ENCODE data around the gene FBH1.
A peak's percentile ranks its signal among the peaks of the same experiment; 100 is the strongest.
"Not testable (repeated sequence)": the region's sequence is repeated elsewhere in the genome, so short reads cannot be mapped to it uniquely, and the experiment has no call there.

Gene FBH1

GRCh38 chr10:5869156-5869555 is 20.9 kb upstream of the FBH1 start:
- no peak for TF ChIP-seq CTCF (IDR thresholded peaks at IDR 0.05; ENCODE audit: low read depth, low read length)
- no peak for DNase-seq (ENCODE audit: extremely low read depth, low read depth)

DNA sequence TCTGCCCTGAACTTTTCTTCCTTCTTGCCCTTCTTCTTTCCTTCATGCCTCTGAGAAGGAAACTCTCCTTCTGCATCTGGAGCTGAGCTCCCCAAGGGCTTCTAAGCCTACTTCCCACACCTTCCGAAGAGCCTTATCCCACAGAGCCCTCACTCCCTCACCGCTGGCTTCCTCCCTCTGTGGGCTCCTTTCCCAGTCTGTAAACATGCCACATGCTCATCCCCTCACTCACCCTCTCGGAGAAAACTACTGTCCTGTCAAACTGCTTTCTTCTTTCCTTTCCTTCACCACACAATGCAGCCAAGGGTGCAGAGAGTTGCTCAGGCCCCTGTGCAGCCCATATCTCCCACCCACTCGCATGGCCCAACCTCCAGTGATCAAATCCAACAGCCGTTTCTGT is 18.4 kb upstream of the FBH1 start:
- no peak for TF ChIP-seq CTCF (IDR thresholded peaks at IDR 0.05; ENCODE audit: low read depth, low read length)

DNA sequence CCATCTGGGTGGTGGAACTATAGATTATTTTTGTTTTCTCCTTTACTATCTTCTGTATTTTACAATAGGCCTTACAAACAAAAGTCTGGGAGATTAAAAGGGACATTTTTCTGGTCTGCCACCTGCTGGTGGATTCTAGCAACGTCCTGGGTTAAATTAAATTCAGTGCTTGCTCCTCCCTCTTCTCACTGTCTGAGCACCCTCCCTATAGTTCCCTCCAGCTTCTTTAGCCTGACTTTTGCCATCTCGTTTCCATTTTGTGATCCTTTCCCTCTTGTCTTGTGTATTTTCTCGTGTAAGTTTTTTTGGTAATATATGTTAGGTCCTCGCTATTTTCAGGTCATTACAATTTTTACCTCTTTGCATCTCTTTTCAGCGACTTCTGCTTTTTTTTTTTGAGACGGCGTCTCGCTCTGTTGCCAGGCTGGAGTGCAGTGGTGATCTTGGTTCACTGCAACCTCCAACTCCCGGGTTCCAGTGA is 16.5 kb upstream of the FBH1 start:
- TF ChIP-seq CTCF (IDR thresholded peaks at IDR 0.05; ENCODE audit: low read depth, low read length) = peak; percentile 67
- DNase-seq (ENCODE audit: extremely low read depth, low read depth) = peak; percentile 49

More for the DNA sequence above, 18.4 kb upstream of the FBH1 start:
- DNase-seq (ENCODE audit: extremely low read depth, low read depth) = no peak

DNA sequence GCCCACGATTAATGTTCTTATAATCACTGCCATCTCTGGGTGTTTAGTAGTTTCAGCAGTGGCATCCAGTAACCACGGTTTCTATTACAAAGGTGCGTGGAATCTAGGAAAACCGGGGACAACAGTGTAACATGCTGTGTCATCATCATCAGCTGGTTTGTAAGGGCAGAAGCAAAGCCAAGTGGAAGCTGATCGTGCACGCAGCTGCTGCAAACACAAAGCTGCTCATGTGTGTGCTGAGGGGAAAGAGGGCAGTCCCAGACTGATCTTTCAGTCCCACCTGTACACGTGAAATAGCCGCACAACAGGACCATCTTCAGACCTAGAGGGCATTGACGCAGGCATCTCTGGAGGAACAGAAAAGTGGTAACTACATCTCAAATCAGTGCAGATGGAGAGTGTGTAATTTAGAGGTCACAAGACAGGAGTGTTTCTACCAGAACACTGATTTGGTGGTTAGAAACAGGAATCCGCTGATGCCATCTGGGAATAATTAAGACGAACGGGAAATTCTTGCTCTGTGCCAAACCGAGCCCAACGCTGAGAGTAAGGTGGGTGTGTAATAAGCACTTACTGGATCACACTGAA is 13.8 kb upstream of the FBH1 start:
- peak; percentile 84 for DNase-seq (ENCODE audit: extremely low read depth, low read depth)
- no peak for TF ChIP-seq CTCF (IDR thresholded peaks at IDR 0.05; ENCODE audit: low read depth, low read length)

GRCh38 chr10:5877041-5877440 is 13.0 kb upstream of the FBH1 start:
- DNase-seq (ENCODE audit: extremely low read depth, low read depth) = not testable (repeated sequence)

DNA sequence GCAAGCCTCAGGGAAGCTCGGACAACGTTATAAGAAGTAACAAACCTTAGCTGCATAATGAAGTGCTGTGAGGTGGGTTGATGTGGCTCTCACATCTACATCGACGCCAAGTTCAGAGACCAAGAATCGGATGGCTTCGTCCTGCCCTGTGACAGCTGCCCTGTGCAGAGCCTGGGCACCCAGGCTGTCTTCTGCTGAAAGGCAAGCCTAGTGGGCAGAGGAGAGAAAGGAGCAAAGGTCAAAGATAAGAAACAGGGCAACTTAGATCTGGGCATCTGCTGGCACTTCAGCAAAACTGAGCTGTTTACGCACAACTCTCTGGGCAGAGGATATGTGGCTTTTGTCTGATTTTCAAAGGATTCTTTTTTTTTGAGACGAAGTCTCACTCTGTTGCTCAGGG is 7.1 kb upstream of the FBH1 start:
- DNase-seq (ENCODE audit: extremely low read depth, low read depth) = no peak
- no peak for TF ChIP-seq CTCF (IDR thresholded peaks at IDR 0.05; ENCODE audit: low read depth, low read length)

- DNase-seq (ENCODE audit: extremely low read depth, low read depth) = no peak
- TF ChIP-seq CTCF (IDR thresholded peaks at IDR 0.05; ENCODE audit: low read depth, low read length) = no peak
Observed at GRCh38 chr10:5885619-5886018, 4.4 kb upstream of the FBH1 start.

GRCh38 chr10:5887029-5887428 is 3.0 kb upstream of the FBH1 start:
- no peak for DNase-seq (ENCODE audit: extremely low read depth, low read depth)
- TF ChIP-seq CTCF (IDR thresholded peaks at IDR 0.05; ENCODE audit: low read depth, low read length) = no peak

Data from AG09319 (cell line).